ENCODE results near the gene EFL1.

EFL1 gene

DNA sequence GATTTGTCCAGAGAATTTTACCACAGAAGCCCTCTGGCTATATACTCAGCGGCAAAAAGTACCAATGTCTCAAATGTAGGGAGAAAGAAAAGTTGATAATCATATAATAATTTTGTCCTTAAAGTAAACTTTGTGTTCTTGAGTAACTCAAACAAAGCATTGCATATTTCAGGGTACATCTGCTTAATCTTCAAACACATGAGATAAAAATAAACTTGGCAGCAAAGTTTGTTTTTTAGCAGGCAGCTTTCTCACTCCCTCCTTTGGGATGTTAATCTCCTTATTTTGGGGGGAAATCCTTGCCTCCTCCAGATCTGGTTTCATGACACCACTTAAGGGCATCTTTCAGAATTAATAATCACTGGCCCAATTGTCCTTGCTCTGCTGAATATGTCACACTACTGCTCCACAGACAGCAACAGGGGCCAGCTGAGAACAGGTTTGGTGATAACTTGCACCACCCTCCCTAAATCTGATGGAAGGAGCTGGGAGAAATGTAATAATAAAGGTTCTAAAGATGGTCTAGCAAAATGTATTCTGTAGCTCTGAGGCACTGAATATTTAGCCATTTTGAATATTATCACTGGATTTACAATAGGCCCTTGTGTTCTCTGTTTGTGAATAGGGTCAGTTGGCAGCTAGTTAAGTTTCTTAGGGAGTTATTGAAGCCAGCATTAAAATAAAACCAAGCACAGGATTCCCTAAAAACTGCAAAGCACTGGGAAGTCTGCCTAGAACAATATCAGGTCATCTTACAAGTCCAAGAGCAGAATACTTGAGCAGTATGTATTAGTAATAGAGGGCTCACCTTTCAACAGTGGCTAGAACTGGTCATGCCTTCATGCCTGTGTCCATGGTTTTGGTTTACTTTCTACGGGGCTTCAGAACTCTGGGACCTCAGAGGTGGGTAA, 79.2 kb downstream of the EFL1 start:
- TF ChIP-seq, protein P1, sequence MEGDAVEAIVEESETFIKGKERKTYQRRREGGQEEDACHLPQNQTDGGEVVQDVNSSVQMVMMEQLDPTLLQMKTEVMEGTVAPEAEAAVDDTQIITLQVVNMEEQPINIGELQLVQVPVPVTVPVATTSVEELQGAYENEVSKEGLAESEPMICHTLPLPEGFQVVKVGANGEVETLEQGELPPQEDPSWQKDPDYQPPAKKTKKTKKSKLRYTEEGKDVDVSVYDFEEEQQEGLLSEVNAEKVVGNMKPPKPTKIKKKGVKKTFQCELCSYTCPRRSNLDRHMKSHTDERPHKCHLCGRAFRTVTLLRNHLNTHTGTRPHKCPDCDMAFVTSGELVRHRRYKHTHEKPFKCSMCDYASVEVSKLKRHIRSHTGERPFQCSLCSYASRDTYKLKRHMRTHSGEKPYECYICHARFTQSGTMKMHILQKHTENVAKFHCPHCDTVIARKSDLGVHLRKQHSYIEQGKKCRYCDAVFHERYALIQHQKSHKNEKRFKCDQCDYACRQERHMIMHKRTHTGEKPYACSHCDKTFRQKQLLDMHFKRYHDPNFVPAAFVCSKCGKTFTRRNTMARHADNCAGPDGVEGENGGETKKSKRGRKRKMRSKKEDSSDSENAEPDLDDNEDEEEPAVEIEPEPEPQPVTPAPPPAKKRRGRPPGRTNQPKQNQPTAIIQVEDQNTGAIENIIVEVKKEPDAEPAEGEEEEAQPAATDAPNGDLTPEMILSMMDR (IDR thresholded peaks at IDR 0.05): no peak

DNA sequence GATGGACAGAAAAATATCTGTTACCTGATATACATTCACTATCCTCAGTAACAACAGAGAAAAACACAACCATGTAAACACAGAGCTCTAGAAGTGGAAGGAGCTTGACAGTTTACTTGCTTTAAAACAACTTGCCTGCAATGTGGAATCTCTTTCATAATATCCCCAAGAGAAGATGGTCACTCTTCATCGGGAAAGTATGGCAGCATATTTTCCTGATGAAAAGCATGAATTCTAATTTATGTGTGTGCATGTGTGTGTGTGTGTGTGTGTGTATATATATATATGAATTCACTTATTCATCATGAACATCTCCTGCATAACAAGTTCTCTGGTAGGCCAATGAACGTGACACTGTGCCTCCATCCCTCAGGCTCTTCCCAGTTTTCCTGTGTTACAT, 81.2 kb downstream of the EFL1 start:
- TF ChIP-seq, protein P1 (IDR thresholded peaks at IDR 0.05): no peak

DNA sequence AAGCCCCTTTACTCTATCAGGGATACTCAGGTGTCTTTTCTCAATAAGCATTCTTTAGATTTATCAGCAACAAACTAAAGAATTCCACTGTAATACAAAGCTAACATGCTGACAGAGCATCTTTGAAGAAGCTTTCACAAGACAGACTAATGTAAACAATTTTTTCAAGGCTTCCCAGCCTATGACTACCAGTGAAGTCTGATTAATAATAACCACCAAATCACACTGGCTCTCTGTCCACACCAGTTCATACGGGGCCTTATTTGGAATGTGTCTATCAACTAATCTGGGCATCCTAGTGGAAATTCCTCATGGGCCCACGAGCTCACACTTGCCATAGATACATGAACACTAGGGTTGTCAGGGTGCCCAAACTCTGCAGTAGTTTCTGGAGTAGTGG, 84.5 kb downstream of the EFL1 start:
- TF ChIP-seq, protein P1 (IDR thresholded peaks at IDR 0.05): no peak

- TF ChIP-seq, protein P1 (IDR thresholded peaks at IDR 0.05): no peak
Observed at GRCh38 chr15:82177291-82178010, 85.1 kb downstream of the EFL1 start.

GRCh38 chr15:82176542-82176941, 86.0 kb downstream of the EFL1 start:
- TF ChIP-seq, protein P1 (IDR thresholded peaks at IDR 0.05): no peak

- TF ChIP-seq, protein P1 (IDR thresholded peaks at IDR 0.05): no peak
Observed at GRCh38 chr15:82174471-82175235, 87.9 kb downstream of the EFL1 start.

GRCh38 chr15:82173108-82173507, 89.4 kb downstream of the EFL1 start:
- TF ChIP-seq, protein P1 (IDR thresholded peaks at IDR 0.05): no peak

Measured in LNCAP (cell line).